HepG2 (cell line): ENCODE measurements around the gene KLHL12. TPM values are rescaled to one million over a fixed set of nuclear protein-coding genes. Genes with fewer than 3 reads are reported as not detected.
A peak's percentile ranks its signal among the peaks of the same experiment; 100 is the strongest.

Experiments used
- ATF7-NPFF ChIP-seq: sonication (generic); formaldehyde crosslinking; IDR thresholded peaks from 2 replicates; pipeline ENCODE4 v1.8.1; 2023; ENCODE audit warnings: mild to moderate bottlenecking, low read depth, missing genetic modification reagents, moderate library complexity
- CREBL2 ChIP-seq: sonication (generic); formaldehyde crosslinking; IDR thresholded peaks from 2 replicates; pipeline ENCODE4 v1.8.1; 2023; ENCODE audit warnings: missing genetic modification reagents, mild to moderate bottlenecking, borderline replicate concordance
- DDIT3 ChIP-seq: sonication (generic); formaldehyde crosslinking; IDR thresholded peaks from 2 replicates; pipeline ENCODE4 v1.4.0; 2020; ENCODE audit warnings: mild to moderate bottlenecking, missing genetic modification reagents
- MIER3 ChIP-seq: IDR thresholded peaks from 2 replicates; pipeline ENCODE4 v1.6.1; 2016; ENCODE audit warnings: missing compliant biosample characterization, borderline replicate concordance
- MXI1 ChIP-seq: IDR thresholded peaks from 3 replicates; pipeline ENCODE4 v1.6.1; 2012; ENCODE audit warnings: low read depth, low read length, inconsistent platforms, borderline replicate concordance
- NCOA5 ChIP-seq: sonication (generic); formaldehyde crosslinking; IDR thresholded peaks from 2 replicates; pipeline ENCODE4 v1.4.0; 2020; ENCODE audit warnings: missing genetic modification reagents
- RARG ChIP-seq: sonication (generic); formaldehyde crosslinking; IDR thresholded peaks from 2 replicates; pipeline ENCODE4 v1.4.0; 2020; ENCODE audit warnings: low read depth, mild to moderate bottlenecking, missing genetic modification reagents
- REL ChIP-seq: sonication (generic); formaldehyde crosslinking; conservative IDR thresholded peaks from 2 replicates; pipeline ENCODE4 v1.8.0; 2022; ENCODE audit warnings: mild to moderate bottlenecking, missing genetic modification reagents, moderate library complexity
- SMARCE1 ChIP-seq: fragments of 450-650 bp; IDR thresholded peaks from 2 replicates; pipeline ENCODE4 v1.6.1; 2017; ENCODE audit warnings: borderline replicate concordance
- SNAPC4 ChIP-seq: sonication (generic); formaldehyde crosslinking; IDR thresholded peaks from 2 replicates; pipeline ENCODE4 v1.4.0; 2020; ENCODE audit warnings: mild to moderate bottlenecking, missing genetic modification reagents
- TFE3 ChIP-seq: IDR thresholded peaks from 2 replicates; pipeline ENCODE4 v1.6.1; 2016
- TOPORS ChIP-seq: sonication (generic); formaldehyde crosslinking; IDR thresholded peaks from 2 replicates; pipeline ENCODE4 v1.8.0; 2023; ENCODE audit warnings: mild to moderate bottlenecking, missing genetic modification reagents
- ZBTB14 ChIP-seq: sonication (generic); formaldehyde crosslinking; IDR thresholded peaks from 2 replicates; pipeline ENCODE4 v1.4.0; 2020; ENCODE audit warnings: missing genetic modification reagents
- ZBTB33 ChIP-seq: sonication (generic); formaldehyde crosslinking; IDR thresholded peaks from 2 replicates; pipeline ENCODE4 v1.4.0; 2020; ENCODE audit warnings: missing genetic modification reagents
- ZIK1 ChIP-seq: sonication (generic); formaldehyde crosslinking; IDR thresholded peaks from 2 replicates; pipeline ENCODE4 v1.5.0; 2020; ENCODE audit warnings: mild to moderate bottlenecking, low read depth, missing genetic modification reagents, borderline replicate concordance
- ZNF251 ChIP-seq: sonication (generic); formaldehyde crosslinking; IDR thresholded peaks from 2 replicates; pipeline ENCODE4 v1.9.0; 2021; ENCODE audit warnings: mild to moderate bottlenecking, missing genetic modification reagents
- ZNF264 ChIP-seq: sonication (generic); formaldehyde crosslinking; IDR thresholded peaks from 2 replicates; pipeline ENCODE4 v1.4.0; 2020; ENCODE audit warnings: missing genetic modification reagents
- ZNF556 ChIP-seq: sonication (generic); formaldehyde crosslinking; IDR thresholded peaks from 2 replicates; pipeline ENCODE4 v1.4.0; 2020; ENCODE audit warnings: mild to moderate bottlenecking, missing genetic modification reagents, borderline replicate concordance
- ZNF75D ChIP-seq: sonication (generic); formaldehyde crosslinking; IDR thresholded peaks from 2 replicates; pipeline ENCODE4 v1.8.1; 2023; ENCODE audit warnings: missing genetic modification reagents, mild to moderate bottlenecking, borderline replicate concordance
- polyA plus RNA-seq, 8 experiments: library from polyadenylated mRNA; depleted of rRNA in 3 of 8; stranded (reverse) in 7 of 8; unstranded in 1 of 8; fragments of >200 nt; fragmentation: Illumina TruSeq in 4 of 8; extraction: Trizol in 4 of 8; gene quantifications; 2 replicates each; pipeline versions ENCODE4 v1.2.1 to v1.2.3, GENCODE V29; 2011 to 2016; ENCODE audit warnings: low read depth in 4 of 8, missing spikeins in 1 of 8, mixed read lengths in 1 of 8; ENCODE audit not compliant: insufficient read depth in 1 of 8
- total RNA-seq, 5 experiments: library from RNA; depleted of rRNA; stranded (reverse); fragments of >200 nt; fragmentation: Illumina TruSeq; extraction: Trizol; gene quantifications; 2 replicates each; pipeline ENCODE4 v1.2.3, GENCODE V29; 2016; ENCODE audit warnings: low read depth in 1 of 5

Gene KLHL12
- total and polyA plus RNA-seq, 2 of the 13 experiments (the other 11 are each of a cell fraction or from before 2014, with no cell fraction given) = 19.2 to 25.2 TPM

GRCh38 chr1:202861420-202862132 lies 65.5 kb downstream of the KLHL12 start (continued):
- TF ChIP-seq ZNF264 (CRISPR knock-in tag) (no peak), MIER3 (CRISPR knock-in tag) (no peak), TFE3 (CRISPR knock-in tag) (no peak), NCOA5 (CRISPR knock-in tag) (no peak), TOPORS (CRISPR knock-in tag) (no peak), ZNF75D (no peak), ZNF556 (CRISPR knock-in tag) (no peak), REL (CRISPR knock-in tag) (no peak), SMARCE1 (no peak), ZNF251 (CRISPR knock-in tag) (no peak), DDIT3 (CRISPR knock-in tag) (no peak), ATF7-NPFF (CRISPR knock-in tag) (no peak), SNAPC4 (peak; percentile 81), ZBTB33 (no peak), CREBL2 (CRISPR knock-in tag) (no peak), ZIK1 (CRISPR knock-in tag) (no peak), ZBTB14 (CRISPR knock-in tag) (no peak), RARG (CRISPR knock-in tag) (no peak), MXI1 (peak; percentile 43; the same call in 1 of the 3 replicates)
